NB4 (cell line): ENCODE measurements around the gene ETV7.

Experiments
- DNase-seq: peaks from one replicate; pipeline ENCODE4 v3.0.0; 2010; ENCODE audit warnings: low read depth
- H3K4me3 ChIP-seq: one replicate; pipeline ENCODE4 v1.5.1; 2011; ENCODE audit warnings: mild to moderate bottlenecking, low read depth, low read length, moderate library complexity
- CTCF ChIP-seq: IDR thresholded peaks from one replicate; pipeline ENCODE4 v1.5.1; 2012; ENCODE audit warnings: low read depth, low read length
- MYC ChIP-seq: IDR thresholded peaks from 2 replicates; pipeline ENCODE4 v1.6.1; 2011; ENCODE audit warnings: low read depth, low read length
- POLR2A ChIP-seq: IDR thresholded peaks from 2 replicates; pipeline ENCODE4 v1.6.1; 2011; ENCODE audit warnings: mild to moderate bottlenecking; ENCODE audit not compliant: insufficient read length; ENCODE audit errors: extremely low read depth
- TF ChIP-seq, protein P1 (sequence below): IDR thresholded peaks from 2 replicates; pipeline ENCODE4 v1.6.1; 2011; ENCODE audit warnings: low read depth, low read length

The ETV7 gene

GRCh38 chr6:36352477-36353157 lies 34.9 kb downstream of the ETV7 start:
- no peak for TF ChIP-seq MYC
- TF ChIP-seq, protein P1, sequence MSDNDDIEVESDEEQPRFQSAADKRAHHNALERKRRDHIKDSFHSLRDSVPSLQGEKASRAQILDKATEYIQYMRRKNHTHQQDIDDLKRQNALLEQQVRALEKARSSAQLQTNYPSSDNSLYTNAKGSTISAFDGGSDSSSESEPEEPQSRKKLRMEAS = no peak
- TF ChIP-seq POLR2A = no peak
- no peak for TF ChIP-seq CTCF
- H3K4me3 ChIP-seq = no peak overlapping the region
- no peak for DNase-seq

GRCh38 chr6:36350681-36351571 lies 36.5 kb downstream of the ETV7 start:
- TF ChIP-seq, protein P1 = no peak
- TF ChIP-seq CTCF (no peak), POLR2A (no peak), MYC (no peak)
- no peak for DNase-seq
- no peak overlapping the region for H3K4me3 ChIP-seq

- TF ChIP-seq MYC = no peak
- TF ChIP-seq, protein P1 = no peak
- TF ChIP-seq POLR2A = no peak
- no peak for TF ChIP-seq CTCF
- no peak overlapping the region for H3K4me3 ChIP-seq
- DNase-seq = no peak
These were observed 37.4 kb downstream of the ETV7 start for GRCh38 chr6:36350082-36350481.

GRCh38 chr6:36349240-36349639 lies 38.2 kb downstream of the ETV7 start:
- TF ChIP-seq CTCF = no peak
- no peak for TF ChIP-seq POLR2A
- TF ChIP-seq, protein P1 = no peak
- TF ChIP-seq MYC = no peak
- no peak for DNase-seq
- H3K4me3 ChIP-seq = no peak overlapping the region

- DNase-seq = no peak
- TF ChIP-seq, protein P1 = no peak
- TF ChIP-seq POLR2A (no peak), MYC (no peak), CTCF (no peak)
These were observed 39.8 kb downstream of the ETV7 start for GRCh38 chr6:36347621-36348020.

More at GRCh38 chr6:36347621-36348020, 39.8 kb downstream of the ETV7 start:
- H3K4me3 ChIP-seq = no peak overlapping the region
